K562 (cell line): Measurements from ENCODE around the gene AQP11. TPM values are rescaled to one million over a fixed set of nuclear protein-coding genes. Genes with fewer than 3 reads are reported as not detected.

Experiments
- CBFA2T2 ChIP-seq: fragments of 450-650 bp; conservative IDR thresholded peaks from 2 replicates; pipeline ENCODE4 v1.6.1; 2017; ENCODE audit warnings: mild to moderate bottlenecking
- ELK1 ChIP-seq: sonication (generic); formaldehyde crosslinking; IDR thresholded peaks from 2 replicates; pipeline ENCODE4 v1.8.1; 2022; ENCODE audit warnings: missing genetic modification reagents
- HEY1 ChIP-seq: fragments of 250-450 bp; sonication (Bioruptor Pico); IDR thresholded peaks from 2 replicates; pipeline ENCODE4 v1.5.0; 2020; ENCODE audit warnings: mild to moderate bottlenecking, moderate library complexity, borderline replicate concordance
- HMGN3 ChIP-seq: IDR thresholded peaks from 2 replicates; pipeline ENCODE4 v1.6.1; 2011; ENCODE audit warnings: borderline replicate concordance, low read depth, mild to moderate bottlenecking, mixed read lengths, low read length; ENCODE audit not compliant: insufficient read length; ENCODE audit errors: extremely low read depth
- HNRNPL ChIP-seq: fragments of 200-400 bp; formaldehyde crosslinking; IDR thresholded peaks from 2 replicates; pipeline ENCODE4 v1.6.1; 2017; ENCODE audit warnings: low read depth, mild to moderate bottlenecking, low read length
- MTA3 ChIP-seq: fragments of 450-650 bp; formaldehyde crosslinking; IDR thresholded peaks from 2 replicates; pipeline ENCODE4 v1.6.1; 2017; ENCODE audit warnings: mild to moderate bottlenecking, borderline replicate concordance
- SMARCC2 ChIP-seq: fragments of 450-650 bp; IDR thresholded peaks from 2 replicates; pipeline ENCODE4 v1.6.1; 2017; ENCODE audit warnings: antibody characterized with exemption, moderate library complexity, mild to moderate bottlenecking, low read depth
- STAT6 ChIP-seq: sonication (generic); formaldehyde crosslinking; IDR thresholded peaks from 2 replicates; pipeline ENCODE4 v1.8.1; 2023; ENCODE audit warnings: mild to moderate bottlenecking, missing genetic modification reagents
- WHSC1 ChIP-seq: IDR thresholded peaks from one replicate; pipeline ENCODE4 v1.6.1; 2012; ENCODE audit warnings: low read length, control low read depth, inconsistent platforms
- ZBTB34 ChIP-seq: fragments of 250-450 bp; sonication (Bioruptor Pico); IDR thresholded peaks from 2 replicates; pipeline ENCODE4 v1.8.0; 2021; ENCODE audit warnings: mild to moderate bottlenecking, moderate library complexity
- ZNF347 ChIP-seq: fragments of 450-650 bp; formaldehyde crosslinking; IDR thresholded peaks from 2 replicates; pipeline ENCODE4 v1.4.0; 2020; ENCODE audit warnings: low read depth, mild to moderate bottlenecking, moderate library complexity
- polyA plus RNA-seq, 8 experiments: library from polyadenylated mRNA; depleted of rRNA in 4 of 8; stranded (reverse) in 5 of 8; unstranded in 3 of 8; fragments of >200 nt; fragmentation: Nextera tagmentation in 2 of 8; fragmentation: Illumina TruSeq in 1 of 8; extraction: Ambion mirVana in 2 of 8; extraction: Trizol in 1 of 8; gene quantifications; 2 replicates each; pipeline versions ENCODE4 v1.2.1 to v1.2.3, GENCODE V29; 2011 to 2014; ENCODE audit warnings: inconsistent platforms in 1 of 8, missing spikeins in 1 of 8
- total RNA-seq, 7 experiments: library from RNA; depleted of rRNA in 6 of 7; stranded (reverse); fragments of >200 nt in 6 of 7; fragmentation: Illumina TruSeq in 2 of 7; extraction: Trizol in 2 of 7; gene quantifications; 2 replicates each; pipeline versions ENCODE4 v1.2.1 to v1.2.3, GENCODE V29; 2011 to 2021; ENCODE audit warnings: low replicate concordance in 1 of 7
- TF ChIP-seq, protein P1 (sequence below): fragments of 200-400 bp; formaldehyde crosslinking; IDR thresholded peaks from 2 replicates; pipeline ENCODE4 v1.6.1; 2017; ENCODE audit warnings: mild to moderate bottlenecking, low read depth, low read length, moderate library complexity
- TF ChIP-seq, protein P2 (sequence below): fragments of 250-450 bp; sonication (Bioruptor Pico); IDR thresholded peaks from 2 replicates; pipeline ENCODE4 v1.4.0; 2020

The AQP11 gene
- total and polyA plus RNA-seq, 9 of the 15 experiments (the other 6 are each of a cell fraction or from before 2014, with no cell fraction given) = 0.09 to 1.0 (median 0.36) TPM

- TF ChIP-seq ELK1 (no peak), ZNF347 (CRISPR knock-in tag) (no peak), HEY1 (no peak), HNRNPL (no peak), SMARCC2 (no peak), STAT6 (no peak), ZBTB34 (CRISPR knock-in tag) (no peak), WHSC1 (no peak), CBFA2T2 (no peak), HMGN3 (peak; percentile 40), MTA3 (peak; percentile 77; the same call in 1 of the 2 replicates)
- TF ChIP-seq, protein P1, sequence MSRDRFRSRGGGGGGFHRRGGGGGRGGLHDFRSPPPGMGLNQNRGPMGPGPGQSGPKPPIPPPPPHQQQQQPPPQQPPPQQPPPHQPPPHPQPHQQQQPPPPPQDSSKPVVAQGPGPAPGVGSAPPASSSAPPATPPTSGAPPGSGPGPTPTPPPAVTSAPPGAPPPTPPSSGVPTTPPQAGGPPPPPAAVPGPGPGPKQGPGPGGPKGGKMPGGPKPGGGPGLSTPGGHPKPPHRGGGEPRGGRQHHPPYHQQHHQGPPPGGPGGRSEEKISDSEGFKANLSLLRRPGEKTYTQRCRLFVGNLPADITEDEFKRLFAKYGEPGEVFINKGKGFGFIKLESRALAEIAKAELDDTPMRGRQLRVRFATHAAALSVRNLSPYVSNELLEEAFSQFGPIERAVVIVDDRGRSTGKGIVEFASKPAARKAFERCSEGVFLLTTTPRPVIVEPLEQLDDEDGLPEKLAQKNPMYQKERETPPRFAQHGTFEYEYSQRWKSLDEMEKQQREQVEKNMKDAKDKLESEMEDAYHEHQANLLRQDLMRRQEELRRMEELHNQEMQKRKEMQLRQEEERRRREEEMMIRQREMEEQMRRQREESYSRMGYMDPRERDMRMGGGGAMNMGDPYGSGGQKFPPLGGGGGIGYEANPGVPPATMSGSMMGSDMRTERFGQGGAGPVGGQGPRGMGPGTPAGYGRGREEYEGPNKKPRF = no peak
- TF ChIP-seq, protein P2, sequence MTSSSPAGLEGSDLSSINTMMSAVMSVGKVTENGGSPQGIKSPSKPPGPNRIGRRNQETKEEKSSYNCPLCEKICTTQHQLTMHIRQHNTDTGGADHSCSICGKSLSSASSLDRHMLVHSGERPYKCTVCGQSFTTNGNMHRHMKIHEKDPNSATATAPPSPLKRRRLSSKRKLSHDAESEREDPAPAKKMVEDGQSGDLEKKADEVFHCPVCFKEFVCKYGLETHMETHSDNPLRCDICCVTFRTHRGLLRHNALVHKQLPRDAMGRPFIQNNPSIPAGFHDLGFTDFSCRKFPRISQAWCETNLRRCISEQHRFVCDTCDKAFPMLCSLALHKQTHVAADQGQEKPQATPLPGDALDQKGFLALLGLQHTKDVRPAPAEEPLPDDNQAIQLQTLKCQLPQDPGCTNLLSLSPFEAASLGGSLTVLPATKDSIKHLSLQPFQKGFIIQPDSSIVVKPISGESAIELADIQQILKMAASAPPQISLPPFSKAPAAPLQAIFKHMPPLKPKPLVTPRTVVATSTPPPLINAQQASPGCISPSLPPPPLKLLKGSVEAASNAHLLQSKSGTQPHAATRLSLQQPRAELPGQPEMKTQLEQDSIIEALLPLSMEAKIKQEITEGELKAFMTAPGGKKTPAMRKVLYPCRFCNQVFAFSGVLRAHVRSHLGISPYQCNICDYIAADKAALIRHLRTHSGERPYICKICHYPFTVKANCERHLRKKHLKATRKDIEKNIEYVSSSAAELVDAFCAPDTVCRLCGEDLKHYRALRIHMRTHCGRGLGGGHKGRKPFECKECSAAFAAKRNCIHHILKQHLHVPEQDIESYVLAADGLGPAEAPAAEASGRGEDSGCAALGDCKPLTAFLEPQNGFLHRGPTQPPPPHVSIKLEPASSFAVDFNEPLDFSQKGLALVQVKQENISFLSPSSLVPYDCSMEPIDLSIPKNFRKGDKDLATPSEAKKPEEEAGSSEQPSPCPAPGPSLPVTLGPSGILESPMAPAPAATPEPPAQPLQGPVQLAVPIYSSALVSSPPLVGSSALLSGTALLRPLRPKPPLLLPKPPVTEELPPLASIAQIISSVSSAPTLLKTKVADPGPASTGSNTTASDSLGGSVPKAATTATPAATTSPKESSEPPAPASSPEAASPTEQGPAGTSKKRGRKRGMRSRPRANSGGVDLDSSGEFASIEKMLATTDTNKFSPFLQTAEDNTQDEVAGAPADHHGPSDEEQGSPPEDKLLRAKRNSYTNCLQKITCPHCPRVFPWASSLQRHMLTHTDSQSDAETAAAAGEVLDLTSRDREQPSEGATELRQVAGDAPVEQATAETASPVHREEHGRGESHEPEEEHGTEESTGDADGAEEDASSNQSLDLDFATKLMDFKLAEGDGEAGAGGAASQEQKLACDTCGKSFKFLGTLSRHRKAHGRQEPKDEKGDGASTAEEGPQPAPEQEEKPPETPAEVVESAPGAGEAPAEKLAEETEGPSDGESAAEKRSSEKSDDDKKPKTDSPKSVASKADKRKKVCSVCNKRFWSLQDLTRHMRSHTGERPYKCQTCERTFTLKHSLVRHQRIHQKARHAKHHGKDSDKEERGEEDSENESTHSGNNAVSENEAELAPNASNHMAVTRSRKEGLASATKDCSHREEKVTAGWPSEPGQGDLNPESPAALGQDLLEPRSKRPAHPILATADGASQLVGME (CRISPR knock-in tag) = no peak
Measured at GRCh38 chr11:77637345-77638165, 47.8 kb downstream of the AQP11 start, which contains the start of gene CLNS1A (continued).
